B cell (primary cell): ENCODE results near the gene THRA. TPM values are rescaled to one million over a fixed set of nuclear protein-coding genes. Genes with fewer than 3 reads are reported as not detected.

ENCODE experiments used
- ATAC-seq: fragments of 200-7000 bp; cut with Tn5 transposase; one replicate; pipeline ENCODE4 v1.10.0; 2021; ENCODE audit warnings: low read depth, mild to moderate bottlenecking, moderate number of reproducible peaks, moderate library complexity
- CTCF ChIA-PET: fragments of 350-600 bp; sonication (Branson Sonifier 250); formaldehyde crosslinking; loops from one replicate; lab custom pipeline; 2021; ENCODE audit warnings: antibody characterized with exemption, inconsistent platforms; lab: Charles Lee
- POLR2A ChIA-PET: fragments of 350-600 bp; sonication (Branson Sonifier 250); formaldehyde crosslinking; loops from one replicate; lab custom pipeline; 2021; ENCODE audit warnings: antibody characterized with exemption; lab: Charles Lee
- DNase-seq: peaks from one replicate; pipeline ENCODE4 v3.0.0; 2013
- H2AFZ ChIP-seq: 2 replicates; pipeline ENCODE4 v1.6.1; 2012; ENCODE audit warnings: mild to moderate bottlenecking, low read depth, low read length; ENCODE audit not compliant: insufficient read depth, poor library complexity, severe bottlenecking
- H3K27ac ChIP-seq, 2 donors: 1 replicate in 1 of 2; 2 replicates in 1 of 2; pipeline ENCODE4 v1.5.1; 2012 to 2013; ENCODE audit warnings: low read length in 2 of 2, mild to moderate bottlenecking in 2 of 2, moderate library complexity in 1 of 2
- H3K27me3 ChIP-seq, 4 experiments: fragments of 200-600 bp in 1 of 4; sonication (generic) in 1 of 4; replicated peaks in 1 of 4; 1 replicate in 2 of 4; 2 replicates in 2 of 4; pipeline versions ENCODE4 v1.6.1 to v1.7.0; 2013 to 2016; ENCODE audit warnings: low read length in 3 of 4, mild to moderate bottlenecking in 2 of 4, mixed read lengths in 1 of 4, moderate library complexity in 1 of 4; ENCODE audit not compliant: insufficient read depth in 4 of 4, control insufficient read depth in 3 of 4; ENCODE audit errors: control extremely low read depth in 1 of 4
- H3K36me3 ChIP-seq, 2 experiments: replicated peaks in 1 of 2; 1 replicate in 1 of 2; 2 replicates in 1 of 2; pipeline versions ENCODE4 v1.6.1 to v1.7.1; 2013; ENCODE audit warnings: low read length in 1 of 2; ENCODE audit not compliant: insufficient read depth in 2 of 2, control insufficient read depth in 1 of 2; ENCODE audit errors: control extremely low read depth in 1 of 2, extremely low read depth in 1 of 2
- H3K4me1 ChIP-seq, 2 donors: fragments of 200-600 bp in 1 of 2; sonication (generic) in 1 of 2; 1 replicate in 1 of 2; 2 replicates in 1 of 2; pipeline versions ENCODE4 v1.5.1 to v1.6.1; 2013 to 2017; ENCODE audit warnings: low read length in 2 of 2; ENCODE audit not compliant: control insufficient read depth in 2 of 2, insufficient read depth in 2 of 2
- H3K4me2 ChIP-seq: replicated peaks from 2 replicates; pipeline ENCODE3; 2012; ENCODE audit warnings: mild to moderate bottlenecking, low read depth, low read length; ENCODE audit not compliant: poor library complexity, severe bottlenecking
- H3K4me3 ChIP-seq, 5 experiments: fragments of 200-600 bp in 1 of 5; sonication (generic) in 1 of 5; 1 replicate in 3 of 5; 2 replicates in 2 of 5; pipeline versions ENCODE4 v1.5.1 to v1.7.0; 2011 to 2016; ENCODE audit warnings: low read length in 4 of 5, mild to moderate bottlenecking in 4 of 5, low read depth in 2 of 5, control low read depth in 1 of 5, moderate library complexity in 1 of 5; ENCODE audit not compliant: insufficient read depth in 1 of 5; ENCODE audit errors: control extremely low read depth in 1 of 5, extremely low read depth in 1 of 5
- H3K79me2 ChIP-seq: fragments of 200-600 bp; sonication (generic); one replicate; pipeline ENCODE4 v1.6.0; 2016; ENCODE audit warnings: low read length; ENCODE audit not compliant: control insufficient read depth, insufficient read depth
- H3K9ac ChIP-seq: fragments of 200-600 bp; sonication (generic); 2 replicates; pipeline ENCODE4 v1.6.1; 2017; ENCODE audit warnings: mild to moderate bottlenecking, low read length, moderate library complexity
- H3K9me3 ChIP-seq, 3 donors: one replicate each; pipeline versions ENCODE4 v1.6.1 to v1.7.1; 2013; ENCODE audit warnings: low read length in 2 of 3; ENCODE audit not compliant: control insufficient read depth in 2 of 3, insufficient read depth in 1 of 3; ENCODE audit errors: control extremely low read depth in 1 of 3
- H4K20me1 ChIP-seq: 2 replicates; pipeline ENCODE4 v1.6.0; 2012; ENCODE audit warnings: mild to moderate bottlenecking, low read length; ENCODE audit not compliant: insufficient read depth, control insufficient read depth, poor library complexity, severe bottlenecking
- H3K27ac Mint-ChIP-seq: one replicate; pipeline ENCODE4 v1.8.0; 2021; ENCODE audit warnings: mixed read lengths
- H3K27me3 Mint-ChIP-seq: one replicate; pipeline ENCODE4 v1.8.0; 2021; ENCODE audit warnings: mixed read lengths
- H3K4me1 Mint-ChIP-seq: one replicate; pipeline ENCODE4 v1.8.0; 2021; ENCODE audit warnings: mixed read lengths
- H3K4me3 Mint-ChIP-seq: one replicate; pipeline ENCODE4 v1.8.0; 2021; ENCODE audit warnings: mixed read lengths
- H3K9me3 Mint-ChIP-seq: one replicate; pipeline ENCODE4 v1.8.0; 2022; ENCODE audit warnings: mixed read lengths; ENCODE audit not compliant: insufficient read depth
- EZH2 ChIP-seq: IDR thresholded peaks from 2 replicates; pipeline ENCODE4 v1.6.1; 2012; ENCODE audit warnings: borderline replicate concordance, low read depth, mild to moderate bottlenecking, moderate library complexity, low read length; ENCODE audit not compliant: insufficient read depth, poor library complexity, severe bottlenecking
- WGBS: methylation state at CpG from one replicate; pipeline ENCODE4 v1.1.5; 2013; ENCODE audit warnings: missing lambda C conversion rate; ENCODE audit not compliant: insufficient coverage; 5-methylcytosine and 5-hydroxymethylcytosine counted together
- intact Hi-C: fragments of 100-400 bp; cut with micrococcal nuclease; formaldehyde crosslinking; loops from one replicate; pipeline ENCODE4 v1.10.0; 2022
- polyA plus RNA-seq: library from polyadenylated mRNA; depleted of rRNA; stranded (reverse); fragments of >200 nt; gene quantifications from 2 replicates; pipeline ENCODE4 v1.2.3, GENCODE V29; 2012
- total RNA-seq, 2 donors: library from RNA; stranded (reverse); fragments of 120-200 nt in 1 of 2; gene quantifications; 1 replicate in 1 of 2; 2 replicates in 1 of 2; pipeline versions ENCODE4 v1.2.3 to v1.2.4, GENCODE V29; 2013 to 2022
- TF ChIP-seq, protein P1 (sequence below): fragments of 200-600 bp; IDR thresholded peaks from one replicate; pipeline ENCODE4 v1.8.0; 2022; ENCODE audit warnings: antibody characterized with exemption, mild to moderate bottlenecking

THRA gene
- total and polyA plus RNA-seq, 2 donors (not counting 1 experiment from before 2014, with no cell fraction given): 8.0 to 17.1 TPM

DNA sequence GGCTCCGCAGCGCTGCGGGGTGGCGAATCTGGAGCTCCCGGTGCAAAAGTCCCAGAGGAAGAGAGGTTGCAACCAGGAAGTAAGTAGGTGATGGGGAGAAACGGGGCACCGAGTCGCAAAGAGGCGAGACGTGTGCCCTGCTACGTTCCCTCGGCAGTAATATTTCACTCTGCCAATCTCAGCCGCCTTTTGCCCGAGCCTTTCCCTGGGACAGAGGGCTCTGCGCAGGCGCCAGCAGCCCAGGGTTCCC, 37.6 kb downstream of the THRA start, which contains the start of gene NR1D1:
Gene NR1D1, minus strand, starts transcription at position 171 of the 250 bp plus-strand sequence. CDS start 495 bp downstream, outside the sequence.
- no peak for ATAC-seq
- Histone ChIP-seq H3K27me3 (no peaks in the 10 kb centered on the region), H3K4me3 (peak within 1 kb of the TSS; percentile 51 to 91 (median 78)), H3K9ac (peak within 1 kb of the TSS; percentile 77), H3K4me1 (peaks cover 47 to 59% of the 10 kb centered on the region in 2 donors), H3K9me3 (peaks cover 0 to 14% (median 0%) of the 10 kb centered on the region in 3 donors), H3K36me3 (peaks cover 0 to 11% of the 10 kb centered on the region in 2 experiments), H3K27ac (peak within 1 kb of the TSS; percentile 92 to 93), H3K79me2 (no peaks in the 10 kb centered on the region), H3K4me2 (peak within 1 kb of the TSS; percentile 90), H2AFZ (peak within 1 kb of the TSS; percentile 70), H4K20me1 (no peaks in the 10 kb centered on the region)
- intact Hi-C loops: loop anchor here (1.0 kb wide), 4 partner anchors 8 to 148 kb away; partner anchors contain the start of gene MED24
- 0% methylated on average over 16 of the region's 16 CpGs for WGBS
- no peak for DNase-seq
- peak within 1 kb of the TSS; percentile 89 for H3K27ac Mint-ChIP-seq
- no peaks in the 10 kb centered on the region for H3K27me3 Mint-ChIP-seq
- TF ChIP-seq, protein P1, sequence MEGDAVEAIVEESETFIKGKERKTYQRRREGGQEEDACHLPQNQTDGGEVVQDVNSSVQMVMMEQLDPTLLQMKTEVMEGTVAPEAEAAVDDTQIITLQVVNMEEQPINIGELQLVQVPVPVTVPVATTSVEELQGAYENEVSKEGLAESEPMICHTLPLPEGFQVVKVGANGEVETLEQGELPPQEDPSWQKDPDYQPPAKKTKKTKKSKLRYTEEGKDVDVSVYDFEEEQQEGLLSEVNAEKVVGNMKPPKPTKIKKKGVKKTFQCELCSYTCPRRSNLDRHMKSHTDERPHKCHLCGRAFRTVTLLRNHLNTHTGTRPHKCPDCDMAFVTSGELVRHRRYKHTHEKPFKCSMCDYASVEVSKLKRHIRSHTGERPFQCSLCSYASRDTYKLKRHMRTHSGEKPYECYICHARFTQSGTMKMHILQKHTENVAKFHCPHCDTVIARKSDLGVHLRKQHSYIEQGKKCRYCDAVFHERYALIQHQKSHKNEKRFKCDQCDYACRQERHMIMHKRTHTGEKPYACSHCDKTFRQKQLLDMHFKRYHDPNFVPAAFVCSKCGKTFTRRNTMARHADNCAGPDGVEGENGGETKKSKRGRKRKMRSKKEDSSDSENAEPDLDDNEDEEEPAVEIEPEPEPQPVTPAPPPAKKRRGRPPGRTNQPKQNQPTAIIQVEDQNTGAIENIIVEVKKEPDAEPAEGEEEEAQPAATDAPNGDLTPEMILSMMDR: no peak
- no peak for TF ChIP-seq EZH2
- peaks cover 68% of the 10 kb centered on the region for H3K4me1 Mint-ChIP-seq
- ChIA-PET POLR2A (interaction anchor here (0.8 to 3.0 kb wide), 8 partner anchors 10 to 120 kb away, joined by 3 to 31 read pairs (median 4); partner anchors contain the start of genes CASC3, MED24, MSL1 and PSMD3), CTCF (interaction anchor here (1.0 to 7.7 kb wide), 11 partner anchors 9 to 479 kb away, joined by 3 to 111 read pairs (median 6); partner anchors contain the start of genes CASC3, MED24 and THRA)
- H3K9me3 Mint-ChIP-seq: no peaks in the 10 kb centered on the region
- peak within 1 kb of the TSS; percentile 77 for H3K4me3 Mint-ChIP-seq
